HG02678 (cell line): Measurements from ENCODE around the gene ITIH4.

ENCODE experiments used
- ATAC-seq: cut with Tn5 transposase; IDR thresholded peaks from one replicate; pipeline ENCODE4 v1.9.1; 2021; ENCODE audit warnings: mild to moderate bottlenecking, moderate library complexity; ENCODE audit not compliant: unreplicated experiment

ITIH4 gene

DNA sequence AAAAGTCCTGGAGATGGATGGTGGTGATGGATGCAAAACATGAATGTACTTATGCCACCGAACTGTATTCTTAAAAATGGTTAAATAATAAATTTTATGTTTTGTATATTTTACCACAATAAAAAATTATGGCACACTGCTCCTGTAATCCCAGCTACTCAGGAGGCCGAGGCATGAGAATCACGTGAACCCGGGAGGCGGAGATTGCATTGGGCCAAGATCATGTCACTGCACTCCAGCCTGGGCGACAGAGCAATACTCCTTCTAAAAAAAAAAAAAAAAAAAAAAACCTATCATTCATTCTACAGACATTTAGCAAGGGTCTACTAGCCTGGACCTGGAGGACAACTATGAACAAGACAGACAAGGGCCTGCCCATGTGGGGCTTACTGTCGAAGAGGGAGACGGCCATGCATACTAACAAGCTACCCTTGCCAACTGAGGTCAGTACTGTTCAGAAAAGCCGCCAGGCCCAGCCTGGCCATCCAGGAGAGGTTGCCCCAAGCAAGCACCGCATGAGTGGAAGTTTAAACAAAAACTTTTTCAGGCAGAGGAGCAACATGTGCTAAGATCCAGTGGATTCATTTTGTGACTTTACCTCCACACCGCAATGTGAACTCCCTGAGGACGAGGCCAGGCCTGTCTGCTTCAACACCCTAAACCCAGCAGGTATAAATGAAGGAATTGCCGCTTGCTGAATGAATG is 57.0 kb downstream of the ITIH4 start:
- no peak for ATAC-seq

DNA sequence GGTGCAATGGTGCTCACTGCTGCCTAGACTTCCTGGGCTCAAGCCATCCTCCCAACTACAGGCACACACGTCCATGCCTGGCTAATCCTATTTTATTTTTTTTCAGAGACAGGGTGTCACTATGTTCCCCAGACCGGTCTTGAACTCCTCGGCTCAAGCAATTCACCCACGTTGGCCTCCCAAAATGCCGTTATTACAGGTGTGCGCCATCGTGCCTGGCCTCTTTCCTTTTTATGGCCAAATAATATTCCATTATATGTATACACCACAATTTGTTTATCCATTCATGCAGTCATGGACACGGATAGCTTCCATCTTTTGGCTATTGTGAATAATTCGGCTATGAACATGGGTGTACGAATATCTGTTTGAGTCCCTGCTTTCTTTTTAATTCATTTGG is 58.8 kb downstream of the ITIH4 start:
- ATAC-seq: no peak

DNA sequence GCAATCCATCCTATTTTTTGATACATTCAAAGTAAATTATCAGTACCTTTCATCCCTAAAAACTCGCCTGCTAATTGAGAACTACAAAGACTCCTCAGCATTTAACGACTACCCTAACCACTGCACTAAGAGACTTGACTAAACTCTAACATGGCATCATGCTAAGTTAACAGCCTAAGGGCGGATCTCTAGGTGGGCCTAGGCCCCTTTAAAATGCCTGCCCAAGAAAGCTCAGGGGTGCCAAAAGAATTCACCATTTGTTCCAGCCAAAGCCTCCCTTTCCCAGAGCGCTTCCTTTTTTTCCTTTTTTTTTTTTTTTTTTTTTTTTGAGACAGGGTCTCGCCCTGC is 59.2 kb downstream of the ITIH4 start:
- ATAC-seq: no peak

DNA sequence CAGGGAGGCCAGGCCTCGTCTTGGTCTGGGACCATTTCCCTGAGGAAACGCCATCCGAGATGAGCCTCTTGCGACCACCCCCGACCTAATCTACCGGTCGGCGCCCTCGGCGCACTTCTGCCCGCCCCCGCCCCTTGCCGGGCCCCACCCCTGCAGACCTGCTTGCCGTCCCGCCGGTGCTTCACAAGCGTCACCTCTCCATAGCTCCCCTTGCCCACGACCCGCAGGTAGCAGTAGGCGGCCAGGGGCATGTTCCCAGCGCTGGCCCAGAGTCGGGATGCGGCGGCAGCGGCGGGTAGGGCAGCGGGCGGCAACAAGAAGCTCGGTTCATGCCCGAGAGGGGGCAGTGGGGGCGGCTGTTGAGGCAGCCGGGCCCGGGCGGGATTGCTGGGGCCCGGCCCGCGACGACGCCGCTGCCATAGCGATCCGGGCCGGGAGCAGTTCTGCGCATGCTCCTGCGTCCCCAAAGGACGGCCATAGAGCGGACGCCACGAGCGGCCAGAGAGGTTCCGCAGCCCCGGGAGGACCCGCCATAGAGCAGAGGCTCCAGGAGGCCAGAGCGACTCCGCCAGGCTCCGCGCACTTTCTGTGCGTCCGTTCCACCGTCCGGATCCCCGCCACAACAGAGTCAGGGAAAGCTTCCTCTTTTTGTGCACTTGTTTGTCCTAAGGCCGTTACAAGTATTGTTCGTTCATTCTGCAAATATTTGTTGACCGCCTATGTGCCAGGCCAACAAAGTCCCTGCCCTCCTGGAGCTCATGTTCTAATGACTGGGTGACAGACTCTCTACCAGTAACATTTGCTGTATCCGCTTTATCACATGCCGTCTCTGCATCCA is 59.8 kb downstream of the ITIH4 start, which contains the start of gene NEK4:
NEK4 (minus strand) TSS at position 445 of the 838 bp plus-strand sequence; CDS start at position 251, 194 bp downstream.
- ATAC-seq: peak; percentile 94

DNA sequence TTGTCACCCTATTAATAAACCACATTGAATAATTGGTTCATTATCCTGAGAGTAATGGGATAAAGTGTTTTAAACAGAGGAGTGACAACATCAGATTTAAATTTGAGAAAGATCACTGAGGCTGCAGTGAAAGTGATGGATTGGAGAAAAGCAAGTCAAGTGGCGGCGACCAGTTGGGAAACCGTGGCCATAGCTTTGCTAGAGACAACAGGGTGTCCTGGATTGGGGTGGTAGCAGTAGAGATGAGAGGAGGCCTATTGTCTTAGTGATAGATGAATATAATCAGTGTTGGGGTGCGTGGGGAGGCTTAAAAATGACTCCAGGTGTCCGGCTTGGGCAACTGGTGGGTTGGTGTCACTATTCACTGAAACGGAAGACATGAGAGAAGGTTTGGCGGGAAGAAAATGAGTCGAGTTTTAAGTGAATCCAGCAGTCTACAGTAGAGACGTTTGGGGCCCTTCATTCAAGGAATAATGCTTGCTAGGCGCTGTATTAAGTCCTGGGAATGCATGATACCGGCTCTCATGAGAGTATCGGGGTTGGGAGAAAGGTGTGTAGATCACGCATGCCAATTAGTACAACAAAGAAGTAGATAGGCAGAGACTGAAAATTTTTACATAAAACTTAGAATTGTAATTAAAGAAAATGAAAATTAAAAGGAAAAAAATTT is 60.6 kb downstream of the ITIH4 start:
- ATAC-seq: no peak

DNA sequence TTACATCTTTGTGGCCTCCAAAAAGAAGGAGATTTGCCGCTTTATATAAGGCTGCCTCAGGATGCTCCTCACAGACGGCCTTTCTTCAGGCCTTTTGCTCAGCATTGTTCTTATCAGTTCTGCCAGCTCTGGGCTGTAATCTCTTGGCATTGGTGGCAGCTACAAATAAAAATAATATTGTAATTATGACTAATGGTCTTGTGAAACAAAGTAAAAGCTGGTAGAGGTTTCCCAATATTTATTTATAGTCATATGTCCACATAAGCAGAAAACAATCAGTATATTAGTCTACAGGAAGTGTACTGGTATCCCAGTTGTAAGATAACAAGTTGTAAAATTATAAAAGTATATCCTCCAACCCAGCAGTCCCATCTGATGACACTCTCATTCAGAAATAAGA is 67.0 kb downstream of the ITIH4 start:
- ATAC-seq: no peak
